HG03025 (cell line): Measurements from ENCODE around the gene SPRR5.

ENCODE experiments used
- ATAC-seq: cut with Tn5 transposase; IDR thresholded peaks from one replicate; pipeline ENCODE4 v1.9.1; 2021; ENCODE audit warnings: mild to moderate bottlenecking, moderate library complexity; ENCODE audit not compliant: unreplicated experiment, low FRiP score

Gene SPRR5

GRCh38 chr1:152941037-152941711, 5.8 kb upstream of the SPRR5 start:
- no peak for ATAC-seq

- ATAC-seq = no peak
Observed at GRCh38 chr1:152942161-152942560, 4.8 kb upstream of the SPRR5 start.

- no peak for ATAC-seq
Observed at GRCh38 chr1:152946248-152946647, 758 bp upstream of the SPRR5 start.

DNA sequence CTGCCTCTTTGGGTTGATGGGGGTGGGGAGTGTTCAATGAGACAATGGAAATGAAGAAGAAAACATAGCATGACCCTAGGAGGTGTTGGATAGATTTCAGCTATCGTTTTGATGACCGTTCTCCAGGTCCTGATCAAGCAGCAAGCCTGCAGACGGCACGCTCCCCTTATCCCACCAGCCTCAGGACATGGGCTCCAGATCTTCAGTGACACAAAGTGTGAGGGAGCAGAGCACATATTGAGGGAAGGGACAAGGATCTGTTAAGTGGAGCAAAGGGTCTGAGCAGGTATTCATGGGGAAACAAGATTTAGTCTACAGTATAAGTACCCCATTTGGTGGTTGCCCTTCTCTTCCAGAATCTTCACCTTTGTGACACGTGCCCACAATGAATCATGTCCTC, 4.7 kb downstream of the SPRR5 start:
- no peak for ATAC-seq

GRCh38 chr1:152953761-152954160, 6.8 kb downstream of the SPRR5 start:
- ATAC-seq = no peak

- ATAC-seq = no peak
Observed at GRCh38 chr1:152954436-152954835, 7.4 kb downstream of the SPRR5 start.

DNA sequence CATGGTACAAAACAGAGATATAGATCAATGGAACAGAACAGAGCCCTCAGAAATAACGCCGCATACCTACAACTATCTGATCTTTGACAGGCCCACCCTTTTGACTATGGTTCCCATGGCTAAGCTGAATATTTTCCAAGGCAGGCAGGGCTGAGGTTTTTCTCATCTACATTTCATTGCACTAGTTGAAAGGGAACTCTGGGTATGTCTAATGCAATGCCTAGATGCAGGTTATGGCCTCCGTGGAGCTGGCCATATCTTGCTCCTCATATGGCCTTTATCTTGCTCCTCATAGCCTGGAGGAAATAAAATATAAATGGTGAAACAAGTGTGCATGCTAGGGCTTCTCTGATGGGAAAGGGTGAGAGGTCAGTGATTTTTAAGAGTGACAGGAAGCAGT, 10.6 kb downstream of the SPRR5 start:
- no peak for ATAC-seq

- ATAC-seq = no peak
Observed at GRCh38 chr1:152959273-152959672, 12.3 kb downstream of the SPRR5 start.

GRCh38 chr1:152959801-152960451, 12.9 kb downstream of the SPRR5 start:
- no peak for ATAC-seq

DNA sequence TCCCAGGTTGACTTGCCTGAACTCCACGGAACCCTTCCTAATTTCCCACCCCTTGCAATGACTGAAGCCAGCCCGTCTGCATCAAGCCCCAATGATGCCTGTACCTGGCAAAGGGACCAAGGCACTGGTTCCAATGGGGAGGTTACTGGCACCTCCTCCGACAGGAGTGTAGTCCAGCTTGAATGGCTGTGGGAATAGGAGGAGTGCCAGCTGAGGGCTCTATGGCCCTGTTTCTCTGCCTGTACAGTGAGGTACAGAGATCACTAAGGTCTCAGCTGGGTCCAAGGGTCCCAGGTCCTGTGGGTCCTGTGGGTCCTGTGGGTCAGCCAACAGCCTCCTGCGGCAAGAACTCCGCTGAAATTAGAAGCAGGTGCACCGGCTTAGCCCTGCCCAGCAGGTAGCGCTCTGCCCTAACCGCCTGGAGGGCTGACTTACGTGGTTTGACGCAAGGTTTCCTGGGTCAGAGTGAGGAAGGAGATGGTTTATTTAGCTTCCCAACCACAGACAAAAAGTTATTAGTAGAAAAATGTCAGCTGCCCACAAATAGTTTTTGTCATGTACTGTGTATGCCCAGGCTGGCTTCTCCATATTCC, 13.5 kb downstream of the SPRR5 start:
- no peak for ATAC-seq

DNA sequence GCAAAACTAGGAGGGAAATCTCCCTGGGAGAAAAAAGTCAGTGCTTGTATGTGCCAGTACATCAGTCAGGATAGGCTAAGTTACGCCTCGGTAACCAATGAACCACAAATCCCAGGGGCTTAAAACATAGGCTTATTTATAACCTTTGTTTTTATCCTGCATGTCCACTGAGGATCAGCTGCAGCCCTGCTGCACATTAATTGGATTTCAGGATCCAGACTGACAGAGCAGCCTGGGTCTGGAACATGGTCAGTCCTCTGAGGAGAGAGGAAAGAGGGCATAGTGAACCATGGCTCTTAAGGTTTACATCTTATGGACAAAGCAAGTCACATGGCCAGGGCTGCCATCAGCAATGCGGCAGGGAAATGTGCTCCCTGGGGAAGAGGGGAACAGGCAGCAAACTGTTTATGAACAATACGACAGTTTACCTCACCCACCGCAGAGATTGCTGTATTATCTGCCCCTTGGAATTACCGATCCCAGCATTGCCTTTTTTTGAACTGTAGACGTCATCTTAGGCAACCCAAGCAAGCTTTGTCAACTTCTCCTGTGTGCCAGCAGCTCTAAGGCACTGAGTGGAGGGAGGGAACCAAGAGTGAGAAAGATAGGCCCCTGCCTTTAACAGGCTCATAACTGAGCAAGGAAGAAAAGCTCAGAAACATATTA, 14.4 kb downstream of the SPRR5 start:
- no peak for ATAC-seq

DNA sequence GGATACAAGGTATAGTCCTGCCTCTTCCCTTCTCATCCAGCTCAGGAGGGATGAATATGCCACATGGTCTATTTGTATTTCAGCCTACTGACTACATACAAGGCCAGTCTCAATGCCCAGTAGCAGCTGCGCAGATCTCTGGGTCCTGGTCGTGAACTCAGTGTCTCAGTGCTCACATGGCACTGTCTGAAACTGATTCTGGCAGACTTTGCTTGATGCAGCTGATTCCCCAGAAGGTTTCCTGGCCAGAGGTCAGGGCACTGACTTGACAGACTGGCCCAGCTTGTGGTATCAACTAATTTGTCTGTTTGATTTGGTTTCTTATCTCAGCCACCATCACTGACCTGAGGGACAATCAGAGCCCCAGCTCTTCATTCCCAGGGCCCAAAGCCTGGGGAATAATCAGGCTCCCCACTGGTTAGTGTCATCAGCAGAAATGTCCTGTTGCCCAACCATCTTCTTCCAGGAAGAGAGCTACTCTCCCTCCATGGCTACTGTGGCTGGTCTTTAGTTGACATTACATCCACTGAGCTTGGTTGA, 15.9 kb downstream of the SPRR5 start:
- no peak for ATAC-seq

DNA sequence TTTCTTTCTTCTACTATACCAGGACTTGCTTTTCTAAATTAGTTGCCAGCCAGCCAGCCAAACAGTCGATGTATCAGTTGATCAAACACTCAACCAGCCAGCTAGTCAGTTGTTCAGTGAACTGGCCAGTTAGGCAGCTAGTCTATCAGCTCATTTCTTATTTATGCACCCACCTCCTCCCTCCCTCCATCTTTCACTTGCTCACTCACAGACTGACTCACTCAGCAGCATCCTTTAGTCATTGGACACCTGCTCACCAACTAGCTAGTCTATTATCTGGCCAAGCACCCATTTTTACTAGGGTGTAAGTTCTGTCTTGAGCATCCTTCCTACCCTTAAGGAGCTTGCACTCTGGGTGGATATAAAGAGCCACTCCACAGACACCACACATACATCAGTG, 17.5 kb downstream of the SPRR5 start:
- ATAC-seq = no peak

GRCh38 chr1:152965853-152966252, 18.8 kb downstream of the SPRR5 start:
- ATAC-seq = no peak

DNA sequence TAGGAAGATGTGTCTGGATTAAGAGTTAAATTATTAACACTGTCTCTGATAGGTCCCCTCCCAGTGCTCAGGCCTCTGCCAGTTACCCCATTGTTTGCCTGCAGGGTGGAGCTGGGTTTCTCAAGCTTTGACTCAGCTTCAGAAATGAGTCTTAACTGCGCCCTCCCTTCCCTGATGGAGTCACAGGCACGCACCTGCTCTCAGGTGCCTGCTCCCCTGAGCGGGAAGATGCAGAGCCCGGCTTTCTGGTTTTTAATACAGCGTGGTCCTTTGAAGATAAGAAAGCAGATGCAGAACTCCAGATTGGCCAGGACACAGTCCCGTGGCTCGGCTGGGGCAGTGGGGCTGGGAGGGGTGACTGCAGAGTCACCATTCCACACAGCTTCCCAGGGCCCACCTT, 20.2 kb downstream of the SPRR5 start:
- no peak for ATAC-seq

DNA sequence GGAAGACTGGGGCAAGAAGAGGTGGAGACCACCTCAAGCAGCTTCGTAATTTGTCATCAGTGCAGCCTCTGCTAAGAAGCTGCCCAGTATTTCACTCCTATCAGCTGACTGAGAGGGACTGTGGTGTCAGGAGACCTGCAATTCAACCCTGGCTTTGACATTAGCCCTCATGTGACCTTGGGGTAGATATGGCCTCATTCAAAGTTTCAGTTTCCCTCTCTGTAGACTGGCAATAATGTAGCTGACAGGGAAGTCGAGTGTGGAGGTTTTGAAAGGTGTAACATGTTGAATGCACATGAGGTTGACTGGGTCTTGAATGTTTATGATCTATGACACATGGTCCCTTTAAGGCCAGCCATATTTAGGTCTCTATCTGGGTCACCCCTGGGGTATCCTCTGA, 21.2 kb downstream of the SPRR5 start:
- ATAC-seq = peak; percentile 94

GRCh38 chr1:152969036-152969435, 22.0 kb downstream of the SPRR5 start:
- no peak for ATAC-seq

- no peak for ATAC-seq
Observed at GRCh38 chr1:152970495-152970894, 23.5 kb downstream of the SPRR5 start, which contains the start of gene SPRR4. TSS of gene SPRR4 (plus strand) at chr1:152970648. CDS start at chr1:152971891, 1,243 bp downstream.

GRCh38 chr1:152972196-152972886, 25.3 kb downstream of the SPRR5 start:
- no peak for ATAC-seq

GRCh38 chr1:152976688-152977087, 29.7 kb downstream of the SPRR5 start:
- ATAC-seq = no peak

GRCh38 chr1:152977614-152978013, 30.6 kb downstream of the SPRR5 start:
- no peak for ATAC-seq
